HepG2 (cell line): Measurements from ENCODE around the gene DPP6.

Experiments
- CTCF ChIP-seq: sonication (generic); formaldehyde crosslinking; IDR thresholded peaks from 2 replicates; pipeline ENCODE4 v1.5.0; 2020; ENCODE audit warnings: mild to moderate bottlenecking, missing genetic modification reagents, moderate library complexity
- GABPA ChIP-seq, 2 experiments: IDR thresholded peaks; 2 replicates each; pipeline ENCODE4 v1.6.1; 2011 to 2016; ENCODE audit warnings: low read depth in 2 of 2, low read length in 1 of 2, missing biosample characterization in 1 of 2, missing genetic modification characterization in 1 of 2
- HDAC2 ChIP-seq: sonication (generic); formaldehyde crosslinking; IDR thresholded peaks from 2 replicates; pipeline ENCODE4 v1.4.0; 2020; ENCODE audit warnings: missing genetic modification reagents
- HDAC6 ChIP-seq: fragments of 200-600 bp; sonication (generic); IDR thresholded peaks from 2 replicates; pipeline ENCODE4 v1.7.0; 2017; ENCODE audit warnings: mild to moderate bottlenecking, antibody characterized with exemption, low read length, low read depth
- MNT ChIP-seq: fragments of 450-650 bp; IDR thresholded peaks from 2 replicates; pipeline ENCODE4 v1.6.1; 2016
- ZBTB42 ChIP-seq: sonication (generic); formaldehyde crosslinking; IDR thresholded peaks from 2 replicates; pipeline ENCODE4 v1.5.0; 2020; ENCODE audit warnings: mild to moderate bottlenecking, missing genetic modification reagents
- ZNF234 ChIP-seq: sonication (generic); formaldehyde crosslinking; conservative IDR thresholded peaks from 2 replicates; pipeline ENCODE4 v1.5.1; 2020; ENCODE audit warnings: mild to moderate bottlenecking, missing genetic modification reagents
- ZNF761 ChIP-seq: sonication (generic); formaldehyde crosslinking; conservative IDR thresholded peaks from 2 replicates; pipeline ENCODE4 v1.4.0; 2020; ENCODE audit warnings: mild to moderate bottlenecking, missing genetic modification reagents
- TF ChIP-seq, protein P1 (sequence below): sonication (generic); formaldehyde crosslinking; IDR thresholded peaks from 2 replicates; pipeline ENCODE4 v1.4.0; 2020; ENCODE audit warnings: missing genetic modification reagents, borderline replicate concordance
- TF ChIP-seq, protein P2 (sequence below): sonication (generic); formaldehyde crosslinking; IDR thresholded peaks from 2 replicates; pipeline ENCODE4 v1.5.1; 2020; ENCODE audit warnings: mild to moderate bottlenecking, missing genetic modification reagents

DNA sequence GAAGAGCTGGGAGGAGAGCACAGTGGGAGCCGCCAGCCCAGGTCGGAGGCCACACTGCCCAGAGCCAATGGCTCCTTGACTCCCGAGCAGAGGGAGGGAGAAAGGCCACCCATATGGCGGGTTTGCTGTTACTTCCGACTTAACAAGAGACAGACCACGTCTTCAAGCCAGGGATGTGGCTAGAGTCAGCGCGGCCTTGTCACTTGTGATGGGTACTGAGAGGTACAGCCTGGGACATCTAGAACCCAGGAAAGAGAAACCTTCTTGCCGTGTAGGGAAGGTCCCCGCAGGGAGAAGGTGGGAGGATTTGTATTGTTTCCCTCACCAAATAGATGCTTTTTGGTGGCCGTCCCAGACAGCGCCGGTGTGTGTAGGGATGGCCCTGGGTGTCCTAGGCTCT is 823.1 kb downstream of the DPP6 start:
- TF ChIP-seq, protein P1, sequence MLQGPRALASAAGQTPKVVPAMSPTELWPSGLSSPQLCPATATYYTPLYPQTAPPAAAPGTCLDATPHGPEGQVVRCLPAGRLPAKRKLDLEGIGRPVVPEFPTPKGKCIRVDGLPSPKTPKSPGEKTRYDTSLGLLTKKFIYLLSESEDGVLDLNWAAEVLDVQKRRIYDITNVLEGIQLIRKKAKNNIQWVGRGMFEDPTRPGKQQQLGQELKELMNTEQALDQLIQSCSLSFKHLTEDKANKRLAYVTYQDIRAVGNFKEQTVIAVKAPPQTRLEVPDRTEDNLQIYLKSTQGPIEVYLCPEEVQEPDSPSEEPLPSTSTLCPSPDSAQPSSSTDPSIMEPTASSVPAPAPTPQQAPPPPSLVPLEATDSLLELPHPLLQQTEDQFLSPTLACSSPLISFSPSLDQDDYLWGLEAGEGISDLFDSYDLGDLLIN: no peak
- no peak for TF ChIP-seq ZNF761 (CRISPR knock-in tag)
- TF ChIP-seq ZNF234 (CRISPR knock-in tag): no peak
- no peak for TF ChIP-seq HDAC2 (CRISPR knock-in tag)
- no peak for TF ChIP-seq ZBTB42 (CRISPR knock-in tag)
- TF ChIP-seq CTCF (CRISPR knock-in tag): no peak
- TF ChIP-seq, protein P2, sequence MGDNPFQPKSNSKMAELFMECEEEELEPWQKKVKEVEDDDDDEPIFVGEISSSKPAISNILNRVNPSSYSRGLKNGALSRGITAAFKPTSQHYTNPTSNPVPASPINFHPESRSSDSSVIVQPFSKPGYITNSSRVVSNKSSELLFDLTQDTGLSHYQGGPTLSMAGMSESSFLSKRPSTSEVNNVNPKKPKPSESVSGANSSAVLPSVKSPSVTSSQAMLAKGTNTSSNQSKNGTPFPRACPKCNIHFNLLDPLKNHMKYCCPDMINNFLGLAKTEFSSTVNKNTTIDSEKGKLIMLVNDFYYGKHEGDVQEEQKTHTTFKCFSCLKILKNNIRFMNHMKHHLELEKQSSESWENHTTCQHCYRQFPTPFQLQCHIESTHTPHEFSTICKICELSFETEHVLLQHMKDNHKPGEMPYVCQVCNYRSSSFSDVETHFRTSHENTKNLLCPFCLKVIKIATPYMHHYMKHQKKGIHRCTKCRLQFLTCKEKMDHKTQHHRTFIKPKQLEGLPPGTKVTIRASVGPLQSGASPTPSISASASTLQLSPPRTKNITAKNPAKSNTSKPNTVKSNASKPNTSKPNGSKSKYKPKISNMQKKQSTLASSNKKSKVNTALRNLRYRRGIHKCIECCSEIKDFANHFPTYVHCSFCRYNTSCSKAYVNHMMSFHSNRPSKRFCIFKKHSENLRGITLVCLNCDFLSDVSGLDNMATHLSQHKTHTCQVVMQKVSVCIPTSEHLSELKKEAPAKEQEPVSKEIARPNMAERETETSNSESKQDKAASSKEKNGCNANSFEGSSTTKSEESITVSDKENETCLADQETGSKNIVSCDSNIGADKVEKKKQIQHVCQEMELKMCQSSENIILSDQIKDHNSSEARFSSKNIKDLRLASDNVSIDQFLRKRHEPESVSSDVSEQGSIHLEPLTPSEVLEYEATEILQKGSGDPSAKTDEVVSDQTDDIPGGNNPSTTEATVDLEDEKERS (CRISPR knock-in tag): no peak
- no peak for TF ChIP-seq MNT
- no peak for TF ChIP-seq GABPA (IDR thresholded peaks at IDR 0.05; ENCODE audit: low read depth, low read length)
- no peak for TF ChIP-seq GABPA (CRISPR knock-in tag; IDR thresholded peaks at IDR 0.05; ENCODE audit: low read depth)
- no peak for TF ChIP-seq HDAC6
